NT2/D1 (cell line): ENCODE data around the gene NAALADL2.

Experiments used
- YY1 ChIP-seq: IDR thresholded peaks from 2 replicates; pipeline ENCODE4 v1.6.1; 2011; ENCODE audit not compliant: insufficient read length, insufficient read depth
- ZNF274 ChIP-seq: IDR thresholded peaks from 2 replicates; pipeline ENCODE4 v1.6.1; 2011; ENCODE audit warnings: mild to moderate bottlenecking, low read depth, low read length

- TF ChIP-seq YY1 (no peak), ZNF274 (no peak)
These were observed 598.2 kb downstream of the NAALADL2 start for GRCh38 chr3:175457301-175457700.
